CD4-positive, alpha-beta T cell treated with Interleukin-15 for 4 hours (primary cell): Measurements from ENCODE around the gene ZACN.
A peak's percentile ranks its signal among the peaks of the same experiment; 100 is the strongest.
"Not testable (repeated sequence)": the region's sequence is repeated elsewhere in the genome, so short reads cannot be mapped to it uniquely, and the experiment has no call there.

Source experiments
- DNase-seq: peaks from one replicate; pipeline ENCODE4 v3.0.0-alpha.2; 2020; ENCODE audit warnings: low spot score

The ZACN gene

DNA sequence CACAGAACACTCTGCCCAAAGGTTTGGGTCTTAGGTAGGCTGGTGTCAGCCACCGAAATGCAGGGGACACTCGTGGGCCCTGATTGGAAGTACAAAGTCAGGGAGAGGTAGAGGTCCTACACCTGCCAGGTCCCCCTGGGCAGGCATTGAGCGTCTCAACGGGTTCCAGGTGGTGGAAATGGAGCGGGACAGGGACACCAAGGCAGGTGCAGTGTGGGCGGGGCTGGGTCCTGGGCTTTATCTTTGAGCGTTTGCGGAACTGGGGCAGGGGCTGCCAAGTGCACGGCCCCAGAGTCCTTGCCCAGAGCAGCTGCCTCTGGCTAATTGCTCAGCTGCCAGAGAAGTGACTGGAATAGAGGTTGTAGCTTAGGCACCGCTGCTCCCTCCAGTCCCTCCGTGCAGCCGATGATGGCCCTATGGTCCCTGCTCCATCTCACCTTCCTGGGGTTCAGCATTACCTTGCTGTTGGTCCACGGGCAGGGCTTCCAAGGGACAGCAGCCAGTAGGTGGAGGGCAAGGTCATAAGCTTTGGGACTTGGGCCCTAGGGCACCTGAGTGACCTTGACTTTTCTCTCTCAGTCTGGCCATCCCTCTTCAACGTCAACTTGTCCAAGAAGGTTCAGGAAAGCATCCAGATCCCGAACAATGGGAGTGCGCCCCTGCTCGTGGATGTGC, at the start of gene ZACN:
ZACN (plus strand) TSS at position 323 of the 675 bp plus-strand sequence; CDS start at position 406, 83 bp downstream.
- DNase-seq, result no peak

DNA sequence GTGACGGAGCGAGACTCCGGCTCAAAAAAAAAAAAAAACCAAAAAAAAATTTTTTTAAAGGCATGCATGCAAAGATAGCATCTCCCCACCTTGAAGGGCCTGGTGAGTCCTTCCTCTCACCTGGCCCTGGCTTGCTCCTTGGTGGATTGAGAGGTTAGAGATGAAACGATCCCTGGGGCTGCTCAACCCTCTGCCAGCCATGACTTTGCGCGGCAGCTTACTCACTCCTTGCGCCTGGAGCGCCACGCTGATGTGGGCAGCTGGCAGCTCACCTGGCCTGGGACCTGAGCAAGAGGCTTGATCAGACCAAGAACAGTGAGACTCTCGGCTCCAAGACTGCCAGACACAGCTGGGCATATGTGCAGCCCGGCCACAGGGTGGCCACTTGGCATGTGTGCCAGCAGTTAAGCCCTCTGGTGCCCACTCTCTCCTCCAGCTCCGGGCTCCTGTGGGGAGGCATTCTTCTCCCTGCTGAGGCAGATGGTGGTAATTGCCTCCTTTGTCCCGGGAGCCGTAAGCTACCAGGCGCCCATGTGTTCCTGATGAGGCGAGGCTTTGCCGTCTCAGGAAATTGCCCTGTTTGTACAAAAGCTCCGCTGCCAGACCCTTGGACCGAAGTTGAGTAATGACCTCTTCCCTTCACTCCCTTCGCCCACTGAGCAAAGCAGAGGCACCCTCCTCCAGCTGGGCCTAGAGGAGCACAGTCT, 46.8 kb upstream of the ZACN start:
- DNase-seq, result no peak

DNA sequence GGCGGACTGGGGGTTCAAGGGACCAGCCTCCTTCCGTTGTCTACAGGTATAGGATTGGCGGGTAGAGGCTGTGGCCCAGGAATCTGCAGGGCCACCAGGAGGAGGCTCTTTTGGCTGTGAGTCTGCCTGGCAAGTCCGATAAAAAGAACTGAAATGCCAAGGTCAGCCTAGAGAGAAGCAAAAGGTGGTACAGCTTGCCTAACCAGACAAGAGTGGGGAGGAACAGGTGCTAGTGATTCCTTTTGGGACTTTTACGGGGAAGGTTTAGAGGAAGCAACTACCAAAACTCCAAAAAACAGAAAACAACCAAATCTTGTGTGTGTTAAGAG, 46.2 kb upstream of the ZACN start:
- DNase-seq, result no peak

DNA sequence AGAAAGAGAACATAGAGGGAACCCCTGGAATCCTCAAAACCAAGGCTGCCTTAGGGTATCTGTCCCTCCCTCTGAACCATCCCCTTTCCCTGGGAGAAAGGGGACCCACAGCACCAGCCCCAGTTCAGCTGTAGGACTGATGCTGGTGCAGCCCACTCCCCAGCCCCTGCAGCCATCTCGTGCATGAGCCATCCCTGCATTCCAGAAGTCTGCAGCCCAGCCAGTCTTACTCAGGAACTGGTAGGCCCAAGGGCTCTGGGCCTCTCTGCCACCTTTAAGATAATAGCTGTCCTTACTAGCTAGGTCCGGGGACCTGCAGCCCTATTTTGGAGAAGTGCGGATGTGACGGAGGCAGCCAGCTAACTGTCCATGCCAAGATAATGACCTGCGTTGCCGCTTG, 45.8 kb upstream of the ZACN start:
- no peak for DNase-seq

DNA sequence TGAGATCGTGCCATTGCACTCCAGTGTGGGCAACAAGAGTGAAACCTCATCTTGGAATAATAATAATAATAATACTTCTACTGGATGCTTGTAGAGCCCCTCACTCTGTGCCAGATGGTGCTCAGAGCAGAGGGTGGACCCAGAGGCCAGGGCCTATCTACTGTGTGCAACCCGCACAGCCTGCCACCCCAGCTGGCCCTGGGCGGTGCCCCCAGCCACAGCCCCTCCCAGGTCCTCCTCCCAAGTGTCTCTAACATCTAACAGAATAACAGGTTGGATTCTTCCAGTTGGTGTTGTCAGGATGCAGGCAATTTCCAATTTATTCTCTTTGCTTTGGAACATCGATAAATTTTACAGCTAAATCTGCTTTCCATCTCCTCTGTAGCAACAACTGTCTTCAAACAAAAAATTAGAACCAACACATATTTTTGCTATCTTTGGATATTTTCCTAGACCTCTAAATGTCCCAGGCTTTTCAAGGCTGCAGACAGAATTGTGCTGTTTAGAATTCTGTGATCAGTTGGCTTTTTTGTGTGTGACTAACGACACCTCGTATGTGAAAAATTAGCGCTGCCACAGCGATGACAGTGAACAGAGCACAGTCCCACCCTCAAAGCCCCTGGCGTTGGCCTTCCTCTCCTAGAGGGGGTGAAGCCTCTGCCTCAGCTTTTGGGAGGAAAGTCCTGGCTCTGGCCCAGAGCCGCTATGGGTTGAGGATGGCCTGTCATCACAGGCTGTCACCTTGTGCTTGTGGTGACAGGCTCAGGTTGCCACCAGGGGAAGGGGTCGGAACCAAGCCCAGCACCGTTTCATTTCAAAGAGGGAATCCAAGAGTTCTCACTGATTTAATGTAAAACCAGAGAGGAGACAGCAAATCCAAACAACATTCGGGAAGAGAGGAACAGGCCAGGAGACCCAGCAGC, 44.3 kb upstream of the ZACN start:
- no peak for DNase-seq

DNA sequence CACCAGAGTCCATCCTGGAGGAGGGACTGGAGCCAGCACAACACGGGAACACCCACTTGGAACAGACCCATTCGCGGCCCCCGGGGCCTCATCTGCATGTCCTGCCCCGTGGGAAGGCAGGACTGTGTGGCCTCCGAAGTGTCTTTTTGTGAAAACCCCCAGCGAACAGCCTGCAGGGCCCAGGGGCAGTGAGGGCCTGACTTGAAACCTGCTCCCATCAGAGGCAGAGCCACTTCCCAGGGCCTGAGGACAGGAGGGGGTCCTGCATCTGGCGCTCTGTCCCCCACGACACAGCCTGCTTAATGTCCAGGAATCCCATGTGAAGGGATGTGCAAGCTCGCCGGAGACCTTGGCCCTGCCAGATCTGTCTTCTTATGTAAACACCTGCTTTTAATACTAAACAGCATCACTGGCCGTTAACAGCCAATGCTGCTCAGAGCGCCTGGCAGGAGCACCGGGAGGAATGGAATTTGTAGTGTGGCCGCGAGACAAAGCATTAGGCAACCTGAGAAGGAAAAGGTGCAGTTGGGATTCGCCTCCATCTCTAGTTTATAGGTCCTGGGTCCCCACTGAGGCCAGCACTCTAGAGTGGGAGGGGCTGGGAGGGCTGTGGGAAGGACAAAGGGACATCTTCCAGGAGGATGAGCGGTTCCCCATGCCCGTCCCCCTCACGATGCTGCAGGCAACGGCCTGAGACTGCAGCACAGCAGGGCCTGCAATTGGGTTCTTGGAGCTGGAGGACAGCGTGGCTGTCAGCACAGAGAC, 42.3 kb upstream of the ZACN start:
- DNase-seq, result no peak

DNA sequence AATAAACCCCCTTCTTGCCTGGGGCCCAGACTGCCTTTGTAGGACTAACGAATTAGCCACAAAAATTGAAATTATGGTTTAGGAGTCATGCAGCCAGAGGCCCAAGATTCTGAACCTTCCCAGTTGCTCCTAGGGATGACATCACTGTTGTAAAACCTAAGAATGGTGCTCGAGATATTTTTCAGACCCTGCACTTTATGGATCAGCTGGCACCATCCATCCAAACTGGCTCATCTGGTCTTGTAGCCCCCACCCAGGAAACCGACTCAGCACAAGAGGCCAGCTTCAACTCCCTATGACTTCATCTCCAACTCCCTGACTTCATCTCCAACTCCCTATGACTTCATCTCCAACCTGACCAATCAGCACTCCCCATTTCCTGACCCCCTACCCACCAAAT, 40.9 kb upstream of the ZACN start:
- DNase-seq, result no peak

DNA sequence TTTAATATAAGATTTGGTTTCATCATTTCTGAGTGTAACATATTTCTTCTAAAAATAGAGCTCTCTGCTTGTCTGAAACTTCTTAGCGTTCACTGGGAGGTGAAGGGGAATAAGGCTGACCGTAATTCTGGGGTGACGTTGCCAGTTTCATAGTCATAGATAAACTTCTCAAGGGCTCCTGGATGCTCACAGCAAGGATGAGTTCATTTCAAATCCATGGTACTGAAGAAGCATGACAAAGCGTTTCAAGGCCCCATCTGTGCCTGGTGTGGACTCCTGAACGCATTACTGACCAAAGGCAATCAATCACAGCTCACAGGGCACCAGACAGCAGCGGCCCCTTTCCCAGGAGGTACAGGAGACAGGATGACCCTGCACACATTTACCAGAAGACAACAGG, 39.9 kb upstream of the ZACN start:
- no peak for DNase-seq

DNA sequence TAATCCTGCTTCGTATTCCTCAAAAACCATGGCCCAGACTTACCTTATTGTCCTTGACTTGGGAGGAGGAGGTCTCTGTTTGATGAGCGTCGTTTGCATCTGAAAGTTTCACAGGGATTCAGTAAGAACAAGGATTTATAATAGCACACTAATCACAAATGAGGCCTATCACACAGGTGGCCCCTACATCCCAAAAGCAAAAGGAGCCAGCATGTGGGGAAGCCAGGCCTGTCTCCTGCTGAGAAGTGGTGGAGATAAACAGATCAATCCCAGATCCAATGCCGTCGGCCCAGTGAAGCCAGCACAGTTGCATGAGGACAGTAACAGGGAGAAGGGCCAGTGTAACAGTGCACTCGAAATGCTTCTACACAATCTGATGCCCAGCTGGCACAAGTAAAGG, 38.6 kb upstream of the ZACN start:
- no peak for DNase-seq

DNA sequence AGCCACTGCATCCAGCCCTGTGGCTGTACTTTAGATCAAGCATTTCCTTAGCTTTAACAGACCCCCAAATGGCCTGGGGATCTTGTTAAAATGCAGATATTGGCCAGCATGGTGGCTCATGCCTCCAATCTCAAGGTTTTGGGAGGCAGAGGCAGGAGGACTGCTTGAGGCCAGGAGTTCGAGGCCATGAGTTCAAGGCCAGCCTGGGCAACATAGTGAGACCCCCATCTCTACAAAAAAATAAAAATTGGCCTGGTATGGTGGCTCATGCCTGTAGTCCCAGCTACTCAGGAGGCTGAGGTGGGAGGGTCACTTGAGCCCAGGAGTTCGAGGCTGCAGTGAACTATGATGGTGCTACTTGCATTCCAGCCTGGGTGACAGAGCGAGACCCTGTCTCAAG, 36.1 kb upstream of the ZACN start:
- DNase-seq, result not testable (repeated sequence)

DNA sequence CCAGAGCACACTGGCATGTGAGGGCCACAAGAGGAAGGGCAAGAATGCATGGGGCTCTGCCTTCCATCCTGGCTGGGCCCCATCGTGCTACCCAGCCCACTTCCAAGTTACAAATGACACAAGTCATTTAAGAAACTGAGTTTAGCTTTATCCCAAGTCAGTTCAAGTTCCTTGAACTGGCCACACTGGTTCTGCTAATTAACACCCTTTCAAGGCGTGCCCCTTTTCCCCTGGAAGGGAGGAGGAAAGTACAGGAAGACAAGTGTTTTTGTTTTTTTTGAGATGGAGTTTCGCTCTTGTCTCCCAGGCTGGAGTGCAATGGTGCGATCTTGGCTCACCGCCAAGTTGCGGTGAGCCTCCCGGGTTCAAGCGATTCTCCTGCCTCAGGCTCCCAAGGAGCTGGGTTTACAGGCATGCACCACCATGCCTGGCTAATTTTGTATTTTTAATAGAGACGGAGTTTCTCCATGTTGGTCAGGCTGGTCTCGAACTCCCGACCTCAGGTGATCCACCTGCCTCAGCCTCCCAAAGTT, 34.4 kb upstream of the ZACN start:
- DNase-seq, result not testable (repeated sequence)

DNA sequence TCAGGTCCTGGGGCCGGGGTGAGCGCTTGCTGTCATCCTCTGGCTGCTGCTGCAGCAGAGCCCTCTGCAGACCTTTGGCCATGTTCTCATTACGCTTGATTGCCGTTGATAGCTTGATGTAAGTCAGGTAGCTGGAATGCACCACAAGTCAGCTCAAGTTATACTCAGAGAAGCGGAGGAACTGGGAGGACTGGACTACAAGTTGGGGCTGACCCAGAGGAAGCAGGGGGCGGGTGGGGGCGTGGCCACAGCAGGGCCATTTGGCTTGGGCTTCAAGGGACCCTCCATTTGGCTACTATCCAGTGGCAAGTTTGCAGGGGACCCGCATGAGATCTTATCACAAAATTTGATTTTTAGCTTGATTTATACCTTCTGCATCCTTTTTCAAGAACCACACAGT, 32.9 kb upstream of the ZACN start:
- no peak for DNase-seq

DNA sequence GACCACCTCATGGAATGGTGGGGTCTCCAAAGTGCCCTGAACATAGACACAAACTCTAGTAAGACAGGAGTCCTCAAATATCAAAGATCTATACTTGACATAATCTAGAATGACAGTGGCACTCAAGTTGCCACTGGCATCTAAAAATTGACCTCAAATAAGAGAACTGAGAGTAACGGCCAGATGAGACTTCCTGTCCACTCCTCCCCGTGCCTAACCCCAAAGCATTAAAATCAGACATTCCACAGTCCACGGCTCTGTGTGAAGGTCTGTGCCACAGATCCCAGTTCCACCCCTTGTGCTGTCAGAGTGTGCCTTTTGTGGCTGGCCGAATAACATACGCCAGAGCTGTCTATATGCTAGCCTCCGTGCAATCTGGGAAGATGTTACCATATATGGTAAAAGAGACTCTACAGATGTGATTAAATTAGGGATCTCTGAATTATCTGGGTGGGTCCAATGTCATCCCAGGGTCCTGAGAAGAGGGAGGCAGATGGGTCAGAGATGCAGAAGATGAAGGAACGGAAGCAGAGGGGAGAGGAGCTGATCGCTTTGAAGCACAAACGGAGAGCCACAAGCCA, 30.9 kb upstream of the ZACN start:
- DNase-seq, result no peak

DNA sequence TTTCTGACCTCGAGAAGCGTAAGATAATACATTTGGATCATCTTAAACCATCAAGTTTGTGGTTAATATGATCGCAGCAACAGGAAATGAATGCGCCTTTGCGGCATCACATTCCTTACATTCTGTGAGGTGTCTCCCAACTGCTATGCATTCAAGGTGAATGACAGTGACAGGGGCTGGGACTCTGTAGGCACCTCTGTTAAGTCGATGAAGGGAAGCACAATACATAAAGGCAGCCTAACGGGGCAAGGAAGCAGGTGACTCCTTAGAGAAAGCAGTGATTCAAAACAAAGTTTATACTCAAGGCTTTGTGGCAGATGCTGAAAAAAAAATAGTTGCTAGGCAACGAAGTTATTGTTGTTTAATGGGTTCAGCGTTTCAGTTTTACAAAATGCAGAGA, 30.3 kb upstream of the ZACN start:
- DNase-seq, result peak; percentile 28

DNA sequence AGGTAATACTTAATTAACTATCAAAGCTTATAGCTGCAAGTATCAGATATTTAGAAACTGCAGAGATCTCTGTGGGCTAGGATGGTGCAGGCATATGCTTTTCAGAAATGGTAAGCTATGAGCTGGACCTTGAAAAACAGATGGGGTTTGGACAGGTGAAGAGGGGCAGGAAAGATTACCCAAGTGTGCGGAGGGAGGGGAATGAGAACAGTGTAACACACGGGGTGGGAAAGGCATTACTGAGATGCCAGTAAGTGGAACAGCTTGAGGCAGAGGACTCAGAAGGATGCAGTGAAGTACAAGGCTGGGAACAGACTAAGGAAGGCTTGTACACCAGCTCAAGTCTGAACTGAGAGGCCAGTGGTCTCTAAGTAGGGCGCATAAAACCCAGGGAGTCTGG, 29.7 kb upstream of the ZACN start:
- no peak for DNase-seq

DNA sequence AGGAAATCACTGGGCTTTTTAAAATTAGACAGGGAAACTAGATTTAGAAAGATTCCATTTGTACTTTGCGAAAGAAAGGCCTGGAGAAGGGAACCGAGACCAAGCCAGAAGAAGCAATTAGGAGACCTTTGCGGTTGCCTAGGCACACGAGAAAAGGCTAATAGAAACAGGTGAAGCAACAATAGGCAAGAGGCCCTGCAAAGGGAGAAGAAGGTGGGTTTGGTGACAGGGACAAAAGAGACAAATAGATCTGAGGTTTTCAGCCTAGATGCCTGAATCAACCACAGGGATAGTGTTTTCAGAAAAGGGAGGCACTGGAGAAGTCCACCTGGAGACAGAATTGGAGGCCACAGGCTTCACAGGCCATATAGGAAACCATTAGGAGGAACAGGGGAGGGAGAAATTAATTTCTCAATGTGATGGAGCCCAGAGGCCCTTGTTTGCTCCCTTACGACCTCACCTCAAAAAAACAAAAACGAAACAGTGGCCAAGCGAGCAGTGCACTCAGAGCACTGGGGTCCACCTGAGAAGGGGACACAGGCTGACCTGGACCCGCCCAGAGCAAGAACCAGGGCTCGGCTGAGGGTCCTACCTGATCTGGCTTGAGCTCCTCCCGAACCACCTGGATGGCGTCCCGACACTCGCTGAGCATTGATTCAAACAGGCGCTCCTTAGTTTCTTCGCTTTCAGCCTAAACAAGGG, 29.0 kb upstream of the ZACN start:
- DNase-seq, result no peak

DNA sequence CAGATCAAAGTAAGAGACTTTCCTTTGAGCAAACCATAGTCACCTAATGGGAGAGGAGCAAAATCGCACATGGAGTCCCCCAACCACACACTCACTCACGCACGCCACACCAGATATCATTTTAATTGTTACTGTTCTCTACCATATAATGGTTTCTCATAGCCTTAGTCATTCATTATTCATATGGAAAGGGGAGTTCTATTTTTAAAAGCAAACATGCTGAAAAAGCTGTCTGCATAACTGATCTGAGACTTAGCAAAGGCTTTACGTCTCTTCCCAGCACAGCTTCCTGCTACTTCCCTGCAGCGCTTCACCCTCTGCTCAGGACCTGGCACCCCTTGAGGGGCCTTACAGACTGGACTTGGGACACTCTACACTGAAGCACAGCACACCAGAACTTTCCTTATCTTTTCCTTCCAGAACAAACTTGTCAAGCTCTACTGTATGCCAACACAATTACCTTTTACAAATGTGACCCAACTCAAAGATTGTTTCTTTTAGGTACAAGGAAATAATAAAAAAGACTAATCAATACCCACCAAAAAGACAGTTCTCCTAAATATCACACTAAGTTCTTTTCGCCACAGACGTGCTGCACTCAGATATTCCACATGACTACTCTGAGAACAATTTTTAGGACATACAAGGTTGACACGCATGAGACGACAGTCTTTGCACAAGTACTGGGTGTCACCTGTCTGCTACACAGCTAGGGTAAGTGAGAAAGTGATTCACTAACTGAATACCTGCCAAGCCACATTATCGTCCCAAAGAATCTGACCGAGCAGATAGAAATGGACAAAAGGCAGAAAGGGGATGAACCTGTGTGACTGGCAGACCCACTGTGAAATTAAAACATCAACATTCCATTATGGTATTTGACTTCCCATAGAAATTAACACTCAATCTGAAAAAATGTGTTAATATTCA, 28.2 kb upstream of the ZACN start:
- no peak for DNase-seq

DNA sequence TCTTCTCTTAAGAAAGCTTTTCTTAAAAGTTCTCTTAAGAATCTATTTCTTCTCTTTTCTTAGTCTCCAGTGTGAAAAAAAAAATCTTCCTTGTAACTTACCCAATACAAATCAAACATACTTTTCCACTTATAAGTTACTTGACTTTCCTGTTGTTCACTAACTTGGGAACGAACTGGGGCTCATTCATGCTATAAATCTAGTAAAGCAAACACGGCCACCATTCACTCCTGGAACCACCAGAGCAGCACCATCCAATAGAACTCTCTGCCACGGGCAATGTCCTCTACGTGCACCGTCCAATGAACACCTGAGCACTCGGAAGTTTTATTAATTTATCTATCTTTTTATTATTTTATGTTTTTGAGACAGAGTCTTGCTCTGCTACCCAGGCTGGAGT, 27.4 kb upstream of the ZACN start:
- no peak for DNase-seq

DNA sequence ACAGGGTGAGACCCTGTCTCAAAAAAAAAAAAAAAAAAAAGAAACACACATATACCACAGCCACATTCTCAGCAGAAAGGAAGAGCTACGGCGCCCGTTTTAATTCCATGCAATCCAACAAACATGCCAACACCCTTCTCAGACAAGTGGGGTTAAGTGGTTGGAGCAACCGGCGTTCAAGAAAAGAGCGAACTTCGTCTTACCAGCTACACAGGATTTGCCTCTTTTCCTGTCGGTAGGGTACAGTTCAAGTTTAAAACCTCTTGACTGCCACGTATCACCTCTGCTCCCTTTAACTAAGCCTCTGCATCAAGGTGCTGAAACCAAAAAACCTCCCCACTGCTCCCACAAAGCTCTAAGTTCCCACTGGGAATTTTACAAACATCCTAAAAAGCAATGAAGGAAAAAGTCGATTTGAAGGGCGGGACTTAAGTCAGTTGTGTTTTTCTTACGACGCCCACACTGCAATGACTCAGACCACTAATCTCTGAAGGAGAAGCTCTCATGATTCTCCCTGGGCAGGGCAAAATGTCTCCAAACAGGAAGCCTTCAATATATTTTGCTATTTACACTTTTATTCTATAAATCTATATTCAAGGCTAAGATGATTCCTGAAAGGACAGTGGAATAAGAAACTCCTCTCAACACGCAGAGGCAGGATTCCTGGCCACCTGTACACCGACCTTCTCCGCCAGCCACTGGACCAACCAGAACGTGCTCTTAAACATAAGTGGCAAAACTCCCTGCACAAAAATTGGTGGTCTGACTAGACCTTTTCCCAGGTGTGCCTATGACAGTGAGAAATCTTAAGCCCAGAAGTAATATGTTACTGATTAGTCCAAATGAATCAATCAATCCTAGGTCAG, 25.5 kb upstream of the ZACN start:
- no peak for DNase-seq
